Mesendoderm (in vitro differentiated cells): Measurements from ENCODE around the gene BRD8.

Experiments
- DNase-seq: peaks from one replicate; pipeline ENCODE4 v3.0.0; 2013
- H2AK5ac ChIP-seq: 2 replicates; pipeline ENCODE4 v1.6.1; 2013; ENCODE audit warnings: low read length, inconsistent platforms
- H2BK120ac ChIP-seq: 2 replicates; pipeline ENCODE4 v1.6.1; 2013; ENCODE audit warnings: low read depth, mild to moderate bottlenecking, low read length, moderate library complexity, mixed read lengths
- H2BK15ac ChIP-seq: replicated peaks from 2 replicates; pipeline ENCODE4 v1.6.1; 2013; ENCODE audit warnings: low read depth, mild to moderate bottlenecking, moderate library complexity
- H2BK5ac ChIP-seq: 2 replicates; pipeline ENCODE4 v1.6.1; 2013; ENCODE audit warnings: low read length, inconsistent platforms
- H3K18ac ChIP-seq: 2 replicates; pipeline ENCODE4 v1.6.1; 2013; ENCODE audit warnings: mild to moderate bottlenecking, low read length, mixed read lengths
- H3K23ac ChIP-seq: one replicate; pipeline ENCODE4 v1.6.1; 2013; ENCODE audit warnings: low read length
- H3K27ac ChIP-seq: 2 replicates; pipeline ENCODE4 v1.5.1; 2013; ENCODE audit warnings: low read depth, mild to moderate bottlenecking, inconsistent platforms, low read length, moderate library complexity
- H3K27me3 ChIP-seq: 2 replicates; pipeline ENCODE4 v1.6.1; 2013; ENCODE audit warnings: low read length, control low read depth, mild to moderate bottlenecking, inconsistent platforms; ENCODE audit not compliant: insufficient read depth, poor library complexity
- H3K36me3 ChIP-seq: 2 replicates; pipeline ENCODE4 v1.6.1; 2013; ENCODE audit warnings: low read length, inconsistent platforms; ENCODE audit not compliant: control insufficient read depth, insufficient read depth
- H3K4ac ChIP-seq: one replicate; pipeline ENCODE4 v1.6.1; 2013; ENCODE audit warnings: low read depth, mild to moderate bottlenecking, low read length, moderate library complexity
- H3K4me1 ChIP-seq: 2 replicates; pipeline ENCODE4 v1.6.1; 2013; ENCODE audit warnings: low read depth, low read length, inconsistent platforms; ENCODE audit not compliant: control insufficient read depth
- H3K4me2 ChIP-seq: 2 replicates; pipeline ENCODE4 v1.6.1; 2013; ENCODE audit warnings: low read length
- H3K4me3 ChIP-seq: 2 replicates; pipeline ENCODE4 v1.5.1; 2013; ENCODE audit warnings: mild to moderate bottlenecking, low read length
- H3K56ac ChIP-seq: one replicate; pipeline ENCODE4 v1.6.1; 2013; ENCODE audit warnings: low read length
- H3K79me1 ChIP-seq: 2 replicates; pipeline ENCODE4 v1.6.1; 2013; ENCODE audit warnings: low read length, inconsistent platforms
- H3K79me2 ChIP-seq: 2 replicates; pipeline ENCODE4 v1.6.1; 2013; ENCODE audit warnings: mild to moderate bottlenecking, low read length; ENCODE audit not compliant: control insufficient read depth, insufficient read depth
- H3K9ac ChIP-seq: 2 replicates; pipeline ENCODE4 v1.6.1; 2013; ENCODE audit warnings: low read length, inconsistent platforms
- H4K5ac ChIP-seq: one replicate; pipeline ENCODE4 v1.6.1; 2013; ENCODE audit warnings: low read length
- H4K8ac ChIP-seq: one replicate; pipeline ENCODE4 v1.6.1; 2013; ENCODE audit warnings: low read depth, mild to moderate bottlenecking, control low read depth, low read length, moderate library complexity
- WGBS: extraction: QIAGEN DNeasy Blood & Tissue Kit; methylation state at CpG from one replicate; pipeline ENCODE4 v1.1.7; 2013; ENCODE audit warnings: low lambda C conversion rate, missing lambda C conversion rate; ENCODE audit not compliant: insufficient coverage; ENCODE audit errors: extremely low coverage; 5-methylcytosine and 5-hydroxymethylcytosine counted together

Gene BRD8

DNA sequence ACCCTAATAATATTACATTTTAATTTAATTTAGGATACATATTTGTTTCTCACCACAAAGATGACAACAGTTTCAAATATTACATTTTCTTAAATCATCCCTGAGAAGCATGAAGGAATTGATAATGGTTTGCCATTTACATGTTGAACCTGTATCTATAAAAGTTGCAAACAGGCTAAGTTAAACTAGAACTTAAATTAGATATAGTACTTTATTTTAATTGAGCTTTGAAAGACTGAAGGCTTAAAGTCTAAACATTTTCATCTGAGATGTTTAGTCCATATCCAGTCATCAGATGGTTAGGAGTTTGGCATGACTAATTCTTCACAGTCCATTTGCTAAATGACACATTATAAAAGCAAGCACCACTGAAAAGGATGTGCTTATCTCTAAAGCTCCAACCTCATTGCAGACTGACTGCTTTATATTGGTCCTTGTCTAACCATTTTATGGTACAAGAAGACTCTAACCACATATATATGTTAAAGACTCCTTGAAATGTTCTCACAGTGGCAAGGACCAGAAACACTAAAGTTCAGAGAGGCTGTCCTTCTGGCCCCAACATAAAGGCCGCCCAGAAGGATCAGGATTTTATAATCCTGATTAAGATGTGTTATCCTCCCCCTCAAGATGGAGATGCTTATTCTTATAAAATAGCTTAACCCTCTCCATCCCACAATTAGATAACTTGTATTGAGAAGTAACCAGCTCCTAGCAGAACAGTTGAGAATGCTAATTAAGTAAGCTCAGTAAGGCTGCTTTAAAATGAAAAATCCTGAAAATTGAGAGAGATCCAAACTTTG lies 68.8 kb downstream of the BRD8 start:
- H3K36me3 ChIP-seq: no peaks in the 10 kb centered on the region
- no peak overlapping the region for H3K9ac ChIP-seq
- no peak overlapping the region for H3K23ac ChIP-seq
- no peak overlapping the region for H3K18ac ChIP-seq
- no peak overlapping the region for H2AK5ac ChIP-seq
- no peaks in the 10 kb centered on the region for H3K79me2 ChIP-seq
- no peak overlapping the region for H3K4me2 ChIP-seq
- H2BK5ac ChIP-seq: no peak overlapping the region
- peaks cover 7% of the 10 kb centered on the region for H3K4me1 ChIP-seq
- no peak overlapping the region for H3K4ac ChIP-seq
- H4K8ac ChIP-seq: no peak overlapping the region
- no peak overlapping the region for H2BK15ac ChIP-seq
- no CpG with 5 or more reads among the region's 1 CpG for WGBS
- no peak overlapping the region for H4K5ac ChIP-seq
- H2BK120ac ChIP-seq: no peak overlapping the region
- DNase-seq: no peak
- H3K27ac ChIP-seq: no peak overlapping the region
- no peaks in the 10 kb centered on the region for H3K79me1 ChIP-seq
- no peak overlapping the region for H3K56ac ChIP-seq
- H3K27me3 ChIP-seq: no peaks in the 10 kb centered on the region
- H3K4me3 ChIP-seq: no peak overlapping the region

DNA sequence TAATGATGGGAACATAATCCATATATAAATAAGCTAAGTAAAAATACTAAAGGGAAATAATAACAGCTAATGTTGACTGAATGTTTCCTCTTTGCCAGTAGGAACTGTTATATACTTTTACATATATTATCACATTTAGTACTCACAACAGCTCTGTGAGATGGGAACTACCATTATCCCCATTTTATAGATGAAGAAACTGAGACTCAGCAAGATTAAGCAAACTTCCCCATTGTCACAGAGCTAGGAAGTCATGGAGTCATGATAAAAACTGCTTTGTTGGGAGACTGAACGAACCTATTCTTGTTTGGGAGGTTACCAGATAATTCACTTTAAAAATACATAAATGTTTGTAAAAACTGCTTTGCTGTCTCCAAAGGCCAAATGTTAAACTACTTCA lies 71.2 kb downstream of the BRD8 start:
- no peak overlapping the region for H3K4ac ChIP-seq
- no peaks in the 10 kb centered on the region for H3K79me2 ChIP-seq
- no peak overlapping the region for H2BK120ac ChIP-seq
- no CpG with 5 or more reads among the region's 1 CpG for WGBS
- peaks cover 12% of the 10 kb centered on the region for H3K4me1 ChIP-seq
- H3K79me1 ChIP-seq: no peaks in the 10 kb centered on the region
- H4K8ac ChIP-seq: no peak overlapping the region
- no peak overlapping the region for H2AK5ac ChIP-seq
- H3K27ac ChIP-seq: no peak overlapping the region
- no peak overlapping the region for H3K4me3 ChIP-seq
- H2BK15ac ChIP-seq: no peak overlapping the region
- DNase-seq: no peak
- H3K23ac ChIP-seq: no peak overlapping the region
- no peak overlapping the region for H3K18ac ChIP-seq
- no peak overlapping the region for H3K9ac ChIP-seq
- H3K56ac ChIP-seq: no peak overlapping the region
- no peaks in the 10 kb centered on the region for H3K27me3 ChIP-seq
- H4K5ac ChIP-seq: no peak overlapping the region
- no peak overlapping the region for H3K4me2 ChIP-seq
- H3K36me3 ChIP-seq: no peaks in the 10 kb centered on the region
- no peak overlapping the region for H2BK5ac ChIP-seq

DNA sequence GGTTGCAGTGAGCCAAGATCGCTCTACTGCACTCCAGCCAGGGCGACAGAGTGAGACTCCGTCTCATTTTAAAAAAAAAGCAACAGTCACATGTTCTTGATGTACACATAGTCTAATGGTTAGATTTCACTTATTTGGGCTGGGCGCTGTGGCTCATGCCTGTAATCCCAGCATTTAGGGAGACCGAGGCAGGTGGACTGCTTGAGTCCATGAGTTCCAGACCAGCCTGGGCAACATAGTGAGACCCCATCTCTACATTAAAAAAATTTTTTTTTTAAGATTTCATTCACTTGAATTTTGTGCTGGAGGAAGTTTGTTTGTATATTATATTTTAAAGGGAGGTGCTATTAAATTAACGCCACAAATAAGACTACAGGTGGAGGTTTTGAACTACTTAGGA lies 72.7 kb downstream of the BRD8 start:
- Histone ChIP-seq H3K18ac (no peak overlapping the region), H3K36me3 (no peaks in the 10 kb centered on the region), H3K27me3 (no peaks in the 10 kb centered on the region), H2BK15ac (no peak overlapping the region), H3K79me2 (no peaks in the 10 kb centered on the region), H3K27ac (no peak overlapping the region), H4K5ac (no peak overlapping the region), H2AK5ac (no peak overlapping the region), H3K9ac (no peak overlapping the region), H3K56ac (no peak overlapping the region), H3K79me1 (no peaks in the 10 kb centered on the region), H3K23ac (no peak overlapping the region), H4K8ac (no peak overlapping the region), H3K4me3 (no peak overlapping the region), H2BK120ac (no peak overlapping the region), H2BK5ac (no peak overlapping the region), H3K4me2 (no peak overlapping the region), H3K4ac (no peak overlapping the region), H3K4me1 (peaks cover 10% of the 10 kb centered on the region)
- WGBS: no CpG with 5 or more reads among the region's 6 CpGs
- DNase-seq: no peak

DNA sequence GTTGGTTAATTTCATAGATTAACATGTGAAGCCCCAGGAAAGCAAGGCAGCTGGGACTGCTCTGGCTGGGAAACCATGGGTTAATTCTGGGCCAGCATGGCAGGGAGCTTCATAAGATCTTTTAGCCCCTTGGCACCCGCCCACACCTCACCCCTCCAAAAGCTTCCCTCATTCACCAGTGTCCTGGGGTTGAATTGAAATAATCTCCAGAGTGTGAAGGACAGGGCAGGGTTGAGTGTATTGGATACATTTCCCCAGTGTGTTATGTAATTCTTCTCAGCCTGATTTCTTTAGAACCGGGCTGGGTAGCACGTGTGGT lies 75.2 kb downstream of the BRD8 start:
- H3K56ac ChIP-seq: no peak overlapping the region
- no peak overlapping the region for H4K8ac ChIP-seq
- H4K5ac ChIP-seq: no peak overlapping the region
- H3K27me3 ChIP-seq: no peaks in the 10 kb centered on the region
- H2BK15ac ChIP-seq: no peak overlapping the region
- H3K27ac ChIP-seq: no peak overlapping the region
- no peak overlapping the region for H2AK5ac ChIP-seq
- H3K79me2 ChIP-seq: no peaks in the 10 kb centered on the region
- no peak overlapping the region for H3K23ac ChIP-seq
- no peak overlapping the region for H3K4me3 ChIP-seq
- H3K4ac ChIP-seq: no peak overlapping the region
- no peaks in the 10 kb centered on the region for H3K79me1 ChIP-seq
- H3K4me2 ChIP-seq: no peak overlapping the region
- H3K36me3 ChIP-seq: no peaks in the 10 kb centered on the region
- no peak for DNase-seq
- WGBS: no CpG with 5 or more reads among the region's 3 CpGs
- H3K4me1 ChIP-seq: peaks cover 6% of the 10 kb centered on the region
- no peak overlapping the region for H3K9ac ChIP-seq
- H2BK120ac ChIP-seq: no peak overlapping the region
- H2BK5ac ChIP-seq: no peak overlapping the region
- no peak overlapping the region for H3K18ac ChIP-seq

DNA sequence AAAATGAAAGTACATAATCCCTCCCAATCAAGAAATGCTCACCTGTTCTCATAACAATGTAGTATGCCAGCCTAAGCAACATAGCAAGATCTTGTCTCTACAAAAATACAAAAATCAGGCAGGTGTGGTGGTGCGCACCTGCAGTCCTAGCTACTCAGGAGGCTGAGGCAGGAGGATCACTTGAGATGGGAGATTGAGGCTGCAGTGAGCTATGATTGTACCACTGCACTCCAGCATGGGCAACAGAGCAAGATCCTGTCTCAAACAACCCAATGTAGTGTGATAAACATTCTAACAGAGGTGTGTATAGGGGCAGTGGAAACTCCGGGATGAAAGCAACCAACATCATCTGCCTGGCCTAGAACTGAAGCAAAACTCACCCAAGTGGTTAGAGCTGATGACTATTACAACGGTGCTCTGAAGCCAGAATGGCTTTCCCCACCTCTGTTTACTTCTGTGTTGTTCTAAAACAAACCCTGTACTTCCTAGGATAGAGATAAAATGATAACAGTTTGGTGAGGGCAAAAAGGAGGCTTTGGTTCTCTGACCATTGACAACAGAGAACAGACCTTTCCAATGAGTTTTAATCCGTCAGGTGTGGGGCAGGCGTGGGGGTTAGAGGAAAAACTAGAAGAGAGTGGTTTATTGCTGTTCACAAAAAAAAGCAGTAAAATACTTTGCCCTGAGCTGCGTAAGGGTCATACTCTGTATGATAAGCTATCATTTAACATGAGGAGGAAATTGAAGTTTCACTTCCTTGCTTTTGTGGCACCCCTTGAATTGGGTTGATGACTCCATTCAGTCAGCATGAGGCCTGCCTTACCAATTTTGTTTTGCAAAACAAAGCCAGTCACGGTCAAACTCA lies 75.7 kb downstream of the BRD8 start:
- Histone ChIP-seq H2AK5ac (peak overlapping the region; percentile 25), H3K79me2 (no peaks in the 10 kb centered on the region), H3K4me1 (peaks cover 6% of the 10 kb centered on the region), H2BK15ac (no peak overlapping the region), H3K36me3 (no peaks in the 10 kb centered on the region), H3K4me2 (no peak overlapping the region), H3K56ac (no peak overlapping the region), H3K27ac (no peak overlapping the region), H4K5ac (no peak overlapping the region), H4K8ac (no peak overlapping the region), H2BK5ac (no peak overlapping the region), H3K27me3 (no peaks in the 10 kb centered on the region), H3K4ac (no peak overlapping the region), H3K18ac (no peak overlapping the region), H3K9ac (no peak overlapping the region), H3K4me3 (no peak overlapping the region), H3K23ac (no peak overlapping the region), H3K79me1 (no peaks in the 10 kb centered on the region), H2BK120ac (no peak overlapping the region)
- WGBS: no CpG with 5 or more reads among the region's 7 CpGs
- no peak for DNase-seq
